NT2/D1 (cell line): ENCODE measurements around the gene PLXNB2.
"Not testable (repeated sequence)": the region's sequence is repeated elsewhere in the genome, so short reads cannot be mapped to it uniquely, and the experiment has no call there.

Experiments
- DNase-seq: peaks from one replicate; pipeline ENCODE4 v3.0.0-alpha.2; 2011; ENCODE audit warnings: low read depth, low spot score
- H3K27me3 ChIP-seq: 2 replicates; pipeline ENCODE4 v1.6.0; 2011; ENCODE audit warnings: mild to moderate bottlenecking; ENCODE audit not compliant: insufficient read length, insufficient read depth
- H3K36me3 ChIP-seq: 2 replicates; pipeline ENCODE4 v1.6.1; 2011; ENCODE audit warnings: mild to moderate bottlenecking, low read length, mixed read lengths; ENCODE audit not compliant: insufficient read depth, insufficient read length
- H3K4me1 ChIP-seq: 2 replicates; pipeline ENCODE4 v1.5.1; 2011; ENCODE audit not compliant: insufficient read depth, insufficient read length
- H3K4me3 ChIP-seq: 2 replicates; pipeline ENCODE4 v1.5.1; 2011; ENCODE audit warnings: low read depth; ENCODE audit not compliant: insufficient read length
- H3K9ac ChIP-seq: 2 replicates; pipeline ENCODE4 v1.6.0; 2011; ENCODE audit warnings: low read depth; ENCODE audit not compliant: insufficient read length
- H3K9me3 ChIP-seq: 2 replicates; pipeline ENCODE4 v1.5.1; 2011; ENCODE audit warnings: mild to moderate bottlenecking, low read length; ENCODE audit not compliant: insufficient read depth
- SUZ12 ChIP-seq: IDR thresholded peaks from 2 replicates; pipeline ENCODE4 v1.6.1; 2011; ENCODE audit not compliant: insufficient read length, insufficient read depth; ENCODE audit errors: extremely low read depth
- YY1 ChIP-seq: IDR thresholded peaks from 2 replicates; pipeline ENCODE4 v1.6.1; 2011; ENCODE audit not compliant: insufficient read length, insufficient read depth
- ZNF274 ChIP-seq: IDR thresholded peaks from 2 replicates; pipeline ENCODE4 v1.6.1; 2011; ENCODE audit warnings: mild to moderate bottlenecking, low read depth, low read length

The PLXNB2 gene

GRCh38 chr22:50342651-50343540 is 35.5 kb upstream of the PLXNB2 start, which contains the start of gene PPP6R2:
Gene PPP6R2, plus strand, starts transcription at chr22:50343327. Its CDS starts 50,582 bp downstream, at chr22:50393909.
- H3K9ac ChIP-seq = peak within 1 kb of the TSS; percentile 92
- H3K4me3 ChIP-seq = peak within 1 kb of the TSS; percentile 74
- H3K4me1 ChIP-seq = peaks cover 10% of the 10 kb centered on the region
- peaks cover 5% of the 10 kb centered on the region; the same call in 1 of the 2 replicates for H3K9me3 ChIP-seq
- TF ChIP-seq ZNF274 (no peak), YY1 (no peak), SUZ12 (no peak)
- H3K36me3 ChIP-seq = peaks cover 12% of the 10 kb centered on the region
- peaks cover 3% of the 10 kb centered on the region for H3K27me3 ChIP-seq
- no peak for DNase-seq

DNA sequence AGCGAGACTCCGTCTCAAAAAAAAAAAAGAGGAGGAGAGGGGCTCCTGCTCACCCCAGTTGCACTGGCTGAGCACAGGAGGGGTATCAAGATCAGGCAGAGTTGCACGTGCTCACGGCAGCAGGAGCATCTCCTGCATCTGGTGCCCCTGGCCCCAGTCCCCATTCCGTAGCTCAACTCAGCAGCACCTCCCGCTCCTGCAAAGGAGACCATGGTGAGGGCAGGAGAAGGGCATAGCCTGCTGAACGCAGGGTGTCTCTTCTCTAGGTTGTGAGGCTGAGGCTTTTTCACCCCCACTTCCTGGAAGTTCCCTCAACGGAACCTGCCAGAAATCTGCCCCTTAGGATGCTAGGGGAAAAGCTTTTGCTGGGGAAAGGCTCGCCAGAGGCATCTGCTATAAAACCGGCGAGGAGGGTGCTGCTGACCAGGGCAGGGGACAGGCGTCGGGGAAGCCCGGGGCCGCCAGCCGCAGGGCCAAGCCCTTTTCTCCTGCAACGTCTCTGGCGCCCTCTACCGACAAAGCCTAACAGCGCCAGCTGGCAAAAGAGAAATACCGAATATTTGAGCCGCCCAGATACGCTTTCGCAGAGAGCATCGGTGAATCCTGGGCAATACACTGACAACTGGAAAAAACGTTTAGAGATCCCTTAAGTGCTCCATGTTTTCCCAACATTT is 34.7 kb upstream of the PLXNB2 start:
- peaks cover 7% of the 10 kb centered on the region for H3K36me3 ChIP-seq
- peaks cover 3% of the 10 kb centered on the region for H3K27me3 ChIP-seq

GRCh38 chr22:50339945-50340879 is 32.8 kb upstream of the PLXNB2 start:
- Histone ChIP-seq H3K9ac (no peak overlapping the region), H3K4me3 (no peak overlapping the region), H3K4me1 (peaks cover 12% of the 10 kb centered on the region), H3K36me3 (no peaks in the 10 kb centered on the region), H3K27me3 (peaks cover 3% of the 10 kb centered on the region), H3K9me3 (peaks cover 5% of the 10 kb centered on the region; the same call in 1 of the 2 replicates)
- TF ChIP-seq YY1 = no peak
- DNase-seq = no peak

More for the DNA sequence above, 34.7 kb upstream of the PLXNB2 start:
- peak overlapping the region; percentile 85 for H3K9ac ChIP-seq
- TF ChIP-seq ZNF274 = no peak
- peaks cover 11% of the 10 kb centered on the region for H3K4me1 ChIP-seq
- H3K9me3 ChIP-seq = peaks cover 5% of the 10 kb centered on the region; the same call in 1 of the 2 replicates
- H3K4me3 ChIP-seq = peak overlapping the region; percentile 65
- DNase-seq = peak; percentile 52

DNA sequence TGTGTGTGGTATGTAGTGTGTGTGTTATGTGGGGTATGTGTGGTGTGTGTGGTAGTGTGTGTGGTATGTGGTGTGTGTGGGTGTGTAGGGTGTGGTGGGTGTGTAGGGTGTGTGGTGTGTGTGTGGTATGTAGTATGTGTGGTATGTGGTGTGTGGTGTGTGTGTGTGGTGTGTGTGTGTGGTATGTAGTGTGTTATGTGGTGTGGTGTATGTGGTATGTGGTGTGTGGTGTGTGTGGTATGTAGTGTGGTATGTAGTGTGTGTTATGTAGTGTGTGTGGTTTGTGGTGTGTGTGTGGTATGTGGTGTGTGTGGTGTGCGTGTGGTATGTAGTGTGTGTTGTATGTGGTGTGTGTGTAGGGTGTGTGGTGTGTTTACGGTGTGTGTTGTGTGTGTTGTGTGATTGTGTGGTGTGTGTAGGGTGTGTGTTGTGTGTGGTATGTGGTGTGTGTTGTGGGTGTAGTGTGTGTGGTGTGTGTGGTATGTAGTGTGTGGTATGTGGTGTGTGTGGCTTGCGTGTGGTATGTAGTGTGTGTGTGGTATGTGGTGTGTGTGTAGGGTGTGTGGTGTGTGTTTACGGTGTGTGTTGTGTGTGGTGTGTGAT is 31.5 kb upstream of the PLXNB2 start:
- no peak for TF ChIP-seq YY1
- no peak for TF ChIP-seq ZNF274
- no peak for TF ChIP-seq SUZ12
- no peaks in the 10 kb centered on the region for H3K36me3 ChIP-seq
- H3K4me3 ChIP-seq = no peak overlapping the region
- H3K4me1 ChIP-seq = peaks cover 12% of the 10 kb centered on the region
- peaks cover 3% of the 10 kb centered on the region for H3K27me3 ChIP-seq
- no peak overlapping the region for H3K9ac ChIP-seq
- no peak for DNase-seq
- peaks cover 5% of the 10 kb centered on the region; the same call in 1 of the 2 replicates for H3K9me3 ChIP-seq

DNA sequence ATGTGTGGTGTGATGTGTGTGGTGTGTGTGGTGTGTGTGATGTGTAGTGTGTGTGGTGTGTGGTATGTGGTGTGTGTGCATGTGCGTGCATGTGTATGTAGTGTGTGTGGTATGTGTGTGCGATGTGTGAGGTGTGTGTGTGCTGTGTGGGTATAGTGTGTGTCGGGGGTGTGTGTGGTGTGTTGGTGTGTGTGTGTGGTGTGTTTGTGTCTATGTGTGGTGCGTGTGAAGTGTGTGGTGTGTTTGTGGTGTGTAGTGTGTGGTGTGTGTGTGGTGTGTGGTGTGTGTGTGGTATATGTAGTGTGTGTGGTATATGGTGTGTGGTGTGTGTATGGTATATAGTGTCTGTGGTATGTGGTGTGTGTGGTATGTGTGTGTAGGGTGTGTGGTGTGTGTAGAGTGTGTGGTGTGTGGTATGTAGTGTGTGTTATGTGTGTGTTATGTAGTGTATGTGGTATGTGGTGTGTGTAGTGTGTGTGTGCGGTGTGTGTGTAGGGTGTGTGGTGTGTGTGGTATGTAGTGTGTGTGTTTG is 30.7 kb upstream of the PLXNB2 start:
- no peak for TF ChIP-seq ZNF274
- TF ChIP-seq YY1 = no peak
- no peak for TF ChIP-seq SUZ12
- Histone ChIP-seq H3K36me3 (no peaks in the 10 kb centered on the region), H3K9me3 (peaks cover 5% of the 10 kb centered on the region; the same call in 1 of the 2 replicates), H3K4me1 (peaks cover 12% of the 10 kb centered on the region), H3K4me3 (no peak overlapping the region), H3K27me3 (peaks cover 3% of the 10 kb centered on the region), H3K9ac (no peak overlapping the region)
- no peak for DNase-seq

DNA sequence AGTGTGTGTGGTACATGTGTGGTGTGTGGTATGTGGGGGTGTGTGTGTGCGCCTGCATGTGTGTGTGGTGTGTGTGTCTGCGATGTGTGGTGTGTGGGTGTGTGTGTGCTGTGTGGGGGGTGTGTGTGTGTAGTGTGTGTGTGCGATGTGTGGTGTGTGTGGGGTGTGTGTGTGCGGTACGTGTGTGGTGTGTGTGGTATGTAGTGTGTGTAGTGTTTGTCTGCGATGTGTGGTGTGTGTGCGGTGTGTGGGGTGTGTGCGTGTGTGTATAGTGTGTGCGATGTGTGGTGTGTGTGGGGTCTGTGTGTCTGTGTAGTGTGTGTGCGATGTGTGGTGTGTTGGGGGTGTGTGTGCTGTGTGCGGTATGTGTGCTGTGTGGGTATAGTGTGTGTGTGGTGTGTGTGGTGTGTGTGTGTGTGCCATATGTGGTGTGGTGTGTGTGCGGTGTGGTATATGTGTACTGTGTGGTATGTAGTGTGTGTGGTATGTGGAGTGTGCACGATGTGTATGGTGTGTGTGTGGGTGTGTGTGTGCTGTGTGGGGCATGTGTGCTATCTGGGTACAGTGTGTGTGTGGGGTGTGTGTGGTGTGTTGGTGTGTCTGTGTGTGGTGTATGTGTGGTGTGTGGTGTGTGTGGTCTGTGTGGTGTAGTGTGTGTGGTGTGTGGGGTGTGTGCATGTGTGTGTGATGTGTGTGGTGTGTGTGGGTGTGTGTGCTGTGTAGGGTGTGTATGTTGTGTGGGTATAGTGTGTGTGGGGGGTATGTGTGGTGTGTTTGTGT is 30.0 kb upstream of the PLXNB2 start:
- H3K9me3 ChIP-seq = peaks cover 5% of the 10 kb centered on the region; the same call in 1 of the 2 replicates
- no peak overlapping the region for H3K4me3 ChIP-seq
- H3K27me3 ChIP-seq = peaks cover 3% of the 10 kb centered on the region
- TF ChIP-seq ZNF274 = no peak
- no peak for TF ChIP-seq YY1
- no peak for DNase-seq
- no peak overlapping the region for H3K9ac ChIP-seq
- no peaks in the 10 kb centered on the region for H3K36me3 ChIP-seq
- H3K4me1 ChIP-seq = peaks cover 12% of the 10 kb centered on the region

DNA sequence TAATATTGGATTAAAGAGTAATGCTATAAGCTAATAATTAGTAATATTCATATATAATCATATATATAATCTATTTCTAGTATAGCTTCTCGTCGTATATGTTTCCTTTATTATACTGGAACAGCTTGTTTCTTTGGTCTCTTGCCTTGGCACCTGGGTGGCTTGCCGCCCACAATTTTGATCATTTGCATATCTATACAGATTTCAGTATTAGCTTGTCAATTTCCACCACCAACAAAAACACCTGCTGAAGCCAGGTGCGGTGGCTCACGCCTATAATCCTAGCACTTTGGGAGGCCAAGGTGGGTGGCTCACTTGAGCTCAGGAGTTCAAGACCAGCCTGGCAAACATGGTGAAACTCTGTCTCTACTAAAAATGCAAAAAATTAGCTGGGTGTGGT is 27.0 kb upstream of the PLXNB2 start:
- not testable (repeated sequence) for H3K4me1 ChIP-seq, H3K36me3 ChIP-seq, H3K27me3 ChIP-seq, H3K9me3 ChIP-seq, H3K4me3 ChIP-seq, DNase-seq, H3K9ac ChIP-seq
